Fibroblast of skin of scalp (primary cell): ENCODE results near the gene PCID2.

Experiments used
- DNase-seq: peaks from one replicate; pipeline ENCODE4 v3.0.0-alpha.2; 2013

The PCID2 gene

DNA sequence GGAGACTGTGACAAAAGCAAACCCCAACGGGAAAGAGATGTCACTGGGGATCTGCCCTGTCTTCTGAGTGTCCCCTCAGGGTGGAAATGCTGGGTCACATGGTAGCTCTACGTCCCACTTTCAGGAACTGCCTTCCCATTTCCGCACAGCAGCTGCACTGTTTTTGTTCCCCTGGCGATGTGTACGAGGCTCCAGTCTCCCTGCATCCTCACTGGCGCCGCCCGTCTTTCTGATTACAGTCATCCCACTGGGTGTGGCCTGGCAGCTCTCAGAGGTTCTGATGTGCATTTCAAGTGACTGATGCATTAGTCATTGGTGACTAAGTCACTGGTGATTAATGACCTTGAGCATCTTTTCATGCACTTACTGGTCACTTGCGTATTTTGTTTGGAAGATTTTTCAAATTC, 21.2 kb downstream of the PCID2 start:
- DNase-seq = peak; percentile 99

DNA sequence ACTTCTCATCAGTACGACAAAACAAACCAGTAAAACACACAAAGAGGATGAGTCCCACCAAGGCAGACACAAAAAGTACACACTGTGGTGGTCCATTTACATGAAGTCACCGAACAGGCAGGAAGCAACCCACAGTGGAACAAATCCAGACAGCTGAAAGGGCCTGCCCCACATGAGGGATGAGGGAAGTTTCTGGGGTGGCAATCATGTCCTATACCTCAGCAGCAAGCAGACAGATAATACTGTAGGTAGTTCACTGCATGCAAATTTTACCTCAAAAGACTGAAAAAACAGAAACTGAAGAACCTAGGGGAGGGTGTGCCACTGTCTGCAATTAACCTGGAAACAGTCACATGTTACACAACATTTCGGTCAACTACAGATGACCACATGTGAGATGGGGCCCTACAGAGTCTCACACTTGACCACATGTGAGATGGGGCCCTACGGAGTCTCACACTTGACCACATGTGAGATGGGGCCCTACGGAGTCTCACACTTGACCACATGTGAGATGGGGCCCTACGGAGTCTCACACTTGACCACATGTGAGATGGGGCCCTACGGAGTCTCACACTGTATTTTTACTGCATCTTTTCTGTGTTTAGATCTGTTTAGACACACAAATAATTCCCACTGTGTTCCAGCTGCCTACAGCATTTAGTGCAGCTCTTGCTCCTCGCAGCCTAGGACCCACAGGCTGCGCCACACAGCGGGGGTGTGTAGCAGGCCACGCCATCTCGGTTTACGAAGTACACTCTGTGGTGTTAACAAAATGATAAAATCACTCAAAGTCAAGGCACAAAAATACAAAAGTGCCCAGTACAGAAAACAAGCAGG, 22.2 kb downstream of the PCID2 start:
- DNase-seq = peak; percentile 17

DNA sequence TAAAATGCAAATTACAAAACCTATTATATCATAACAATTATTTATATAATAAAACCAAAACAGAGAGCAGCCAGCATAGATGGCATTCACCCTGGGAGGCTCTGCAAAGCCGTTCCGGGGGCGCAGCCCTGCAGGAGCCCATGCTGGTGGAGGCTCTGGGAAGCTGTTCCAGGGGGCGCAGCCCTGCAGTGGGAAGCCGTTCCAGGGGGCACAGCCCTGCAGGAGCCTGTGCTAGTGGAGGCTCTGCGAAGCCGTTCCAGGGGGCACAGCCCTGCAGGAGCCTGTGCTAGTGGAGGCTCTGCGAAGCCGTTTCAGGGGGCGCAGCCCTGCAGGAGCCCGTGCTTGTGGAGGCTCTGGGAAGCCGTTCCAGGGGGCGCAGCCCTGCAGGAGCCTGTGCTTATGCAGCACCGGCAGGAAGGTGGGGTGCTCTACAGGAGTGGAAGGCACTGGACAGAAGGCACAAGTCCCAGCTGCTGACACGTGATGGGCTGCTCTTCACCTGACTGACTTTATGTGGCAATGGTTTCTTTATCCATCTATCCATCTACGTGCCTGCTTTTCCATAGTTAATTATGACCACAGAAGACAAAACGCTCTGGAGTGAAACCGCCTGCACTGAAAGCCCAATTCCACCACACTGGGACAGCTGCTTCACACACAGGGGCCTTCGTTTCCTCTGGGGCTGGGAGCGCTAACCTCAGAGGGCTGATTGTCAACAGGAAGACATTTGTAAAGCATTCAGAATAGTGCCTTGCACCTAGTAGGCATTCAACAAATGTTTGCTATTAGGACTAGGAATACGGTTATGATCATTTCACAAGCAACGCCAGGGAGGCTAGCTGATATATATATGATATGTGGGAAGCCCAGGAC, 23.7 kb downstream of the PCID2 start:
- no peak for DNase-seq

DNA sequence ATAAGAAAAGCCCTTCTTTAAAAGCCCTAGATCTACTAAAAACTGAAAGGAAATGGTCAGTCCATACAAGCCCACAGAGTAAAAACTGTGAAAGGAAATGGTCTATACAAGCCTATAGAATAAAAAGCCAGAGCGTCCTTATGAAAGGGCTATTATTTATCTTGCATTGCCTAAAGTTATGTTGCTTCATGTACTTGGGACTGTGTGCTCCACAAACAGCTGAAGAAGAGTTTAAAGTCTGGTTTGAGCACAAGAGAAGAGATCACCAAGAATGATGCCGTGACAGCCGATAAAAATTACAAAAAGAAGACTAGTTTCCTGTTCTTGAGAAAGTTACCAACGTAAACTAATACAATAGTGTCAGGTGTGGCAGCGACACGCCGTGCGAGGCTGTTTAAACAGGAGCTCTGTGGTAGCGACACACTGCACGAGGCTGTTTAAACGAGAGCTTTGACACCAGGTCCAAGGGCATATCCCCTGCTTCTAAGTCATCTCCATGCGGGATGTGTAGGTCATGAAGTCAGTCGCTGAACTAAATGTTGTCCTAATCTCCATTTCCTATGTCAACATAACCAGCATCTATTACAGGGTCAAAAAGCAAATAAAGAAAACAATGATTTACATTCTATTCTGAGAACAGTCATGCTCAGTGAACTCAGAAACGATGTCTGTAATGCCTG, 24.9 kb downstream of the PCID2 start:
- no peak for DNase-seq

DNA sequence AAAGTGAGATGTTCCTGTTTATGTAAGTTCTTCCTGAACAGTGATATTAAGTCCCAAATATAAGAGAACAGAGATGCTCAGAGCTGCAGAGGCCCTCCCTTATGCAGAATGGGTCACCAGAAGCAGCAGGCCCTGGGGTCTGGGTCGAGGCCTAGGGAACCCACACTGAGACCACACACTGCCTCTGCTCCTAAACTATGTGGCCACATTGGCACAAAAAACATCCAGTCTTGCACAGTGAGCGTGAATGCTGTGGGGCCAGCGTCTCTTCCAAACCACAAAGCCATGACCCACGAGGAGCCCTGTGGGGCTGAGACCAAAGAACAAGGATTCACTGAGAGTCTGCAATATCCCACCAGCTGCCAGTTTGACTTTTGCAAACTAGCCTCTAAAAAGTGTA, 26.4 kb downstream of the PCID2 start:
- DNase-seq = peak; percentile 54

DNA sequence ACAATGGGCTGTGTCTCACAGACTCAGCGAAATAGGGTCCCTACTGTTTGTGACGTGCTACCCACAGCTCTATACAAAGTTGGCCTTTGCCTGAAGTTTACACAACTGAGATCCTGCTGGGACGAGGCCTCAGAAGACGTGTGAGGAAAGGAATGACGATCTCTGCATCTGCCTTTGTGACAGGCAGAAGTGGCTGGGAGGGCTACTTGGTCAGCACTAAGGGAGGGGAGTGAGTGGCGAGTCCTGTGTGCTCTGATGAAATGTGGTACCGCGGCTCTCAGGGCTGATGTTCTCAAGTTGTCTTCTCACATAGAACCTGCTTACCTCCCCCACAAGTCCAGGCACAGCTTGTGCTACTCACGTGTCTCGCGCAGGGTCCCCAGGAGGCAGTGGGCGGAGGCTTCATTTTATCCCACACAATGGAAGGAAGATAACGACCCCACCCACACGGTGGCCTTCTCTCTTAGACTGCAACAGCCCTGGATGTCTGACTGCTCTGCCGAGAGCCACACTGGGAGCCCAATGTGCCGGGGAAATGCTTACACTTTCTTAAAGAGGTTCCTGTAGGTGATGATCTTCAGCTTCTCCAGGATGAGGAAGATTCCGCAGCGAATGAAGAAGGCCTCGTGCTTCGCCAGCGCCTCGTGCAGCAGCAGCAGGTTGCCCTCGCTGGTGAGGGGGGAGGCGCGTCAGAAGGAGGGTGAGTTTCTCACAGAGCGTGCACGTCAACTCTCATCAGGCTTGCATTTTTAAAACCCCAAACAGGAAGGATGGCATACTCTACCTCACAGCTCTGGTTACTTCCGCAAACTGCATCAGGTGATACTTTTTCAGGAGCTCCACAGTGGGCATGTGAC, 28.9 kb downstream of the PCID2 start:
- peak; percentile 70 for DNase-seq

DNA sequence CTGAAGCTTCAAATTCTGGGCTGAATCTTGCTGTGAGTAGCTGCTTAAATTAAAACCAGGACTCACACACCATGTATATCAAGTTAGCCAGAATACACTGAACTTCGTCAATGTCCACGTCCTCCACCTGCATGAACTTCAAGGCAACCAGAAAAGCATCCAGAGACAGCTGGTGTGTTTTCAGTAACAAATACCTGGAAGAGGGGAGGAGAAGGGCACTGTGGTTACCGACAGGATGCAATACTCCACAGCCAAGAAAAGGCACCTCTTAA, 29.6 kb downstream of the PCID2 start:
- no peak for DNase-seq

DNA sequence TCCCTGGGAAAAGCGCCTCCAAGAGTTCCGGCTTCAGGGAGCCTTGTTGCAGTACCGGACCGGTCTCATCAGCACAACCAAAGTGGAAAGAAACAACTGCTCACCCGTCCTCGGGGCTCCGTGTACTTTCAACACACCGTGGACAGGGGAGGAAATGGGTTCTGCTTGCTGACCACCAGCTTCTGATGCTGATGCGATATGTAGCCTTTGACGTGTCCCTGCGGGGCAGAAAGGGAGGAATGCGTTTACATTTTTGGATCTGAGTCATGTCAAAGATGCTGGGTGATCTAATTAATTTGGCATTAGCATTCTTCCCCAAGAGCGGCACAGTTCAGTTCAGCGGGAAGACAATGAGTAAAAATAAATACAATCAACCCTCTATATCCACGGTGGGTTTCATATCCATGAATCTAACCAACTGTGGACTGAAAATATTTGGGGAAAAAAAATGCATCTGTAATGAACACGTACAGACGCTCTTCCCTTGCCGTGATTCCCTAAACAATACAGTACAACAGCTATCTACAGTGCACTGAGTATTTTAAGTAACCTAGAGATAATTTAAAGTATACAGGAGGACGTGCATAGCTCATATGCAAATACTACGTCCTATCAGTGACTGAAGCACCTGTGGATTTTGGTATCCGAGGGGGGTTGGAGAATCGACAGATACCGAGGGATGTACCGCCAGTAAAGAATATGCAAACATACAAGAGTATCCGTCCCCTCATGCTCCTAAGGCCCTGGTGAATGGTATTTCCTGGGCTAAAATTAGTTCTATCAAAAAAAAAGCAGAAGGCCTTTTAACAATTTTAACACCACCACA, 30.2 kb downstream of the PCID2 start:
- peak; percentile 94 for DNase-seq

DNA sequence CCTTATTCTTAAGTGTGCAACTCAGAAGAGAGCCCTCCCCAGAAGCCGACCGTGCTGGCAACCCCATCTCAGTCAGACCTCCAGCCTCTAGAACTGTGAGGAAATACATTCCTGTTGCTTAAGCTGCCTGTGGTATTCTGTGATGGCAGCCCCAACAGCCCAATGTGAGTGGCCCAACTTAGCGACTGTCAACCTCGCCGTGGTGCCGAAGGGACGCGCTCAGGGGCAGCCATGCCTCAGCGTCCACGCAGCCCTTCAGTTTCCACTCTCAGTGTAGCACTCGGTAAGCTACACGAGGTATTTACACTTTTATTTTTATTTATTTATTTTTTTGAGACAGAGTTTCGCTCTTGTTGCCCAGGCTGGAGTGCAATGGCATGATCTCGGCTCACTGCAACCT, 31.6 kb downstream of the PCID2 start:
- no peak for DNase-seq

DNA sequence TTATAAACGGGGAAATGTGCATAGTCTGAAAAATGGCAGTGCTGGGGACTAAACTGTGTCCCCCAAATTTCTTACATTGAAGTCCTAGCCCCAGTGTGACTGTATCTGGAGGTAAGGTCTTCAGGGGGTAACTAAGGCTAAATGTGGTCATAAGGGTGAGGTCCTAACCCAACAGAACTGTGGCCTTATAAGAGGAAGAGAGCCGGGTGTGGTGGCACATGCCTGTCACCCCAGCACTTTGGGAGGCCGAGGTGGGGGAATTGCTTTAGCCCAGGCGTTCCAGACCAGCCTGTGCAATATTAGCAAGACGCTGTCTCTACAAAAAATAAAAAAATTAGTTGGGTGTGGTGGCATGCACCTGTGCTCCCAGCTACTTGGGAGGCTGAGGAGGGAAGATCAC, 32.2 kb downstream of the PCID2 start:
- DNase-seq = no peak

DNA sequence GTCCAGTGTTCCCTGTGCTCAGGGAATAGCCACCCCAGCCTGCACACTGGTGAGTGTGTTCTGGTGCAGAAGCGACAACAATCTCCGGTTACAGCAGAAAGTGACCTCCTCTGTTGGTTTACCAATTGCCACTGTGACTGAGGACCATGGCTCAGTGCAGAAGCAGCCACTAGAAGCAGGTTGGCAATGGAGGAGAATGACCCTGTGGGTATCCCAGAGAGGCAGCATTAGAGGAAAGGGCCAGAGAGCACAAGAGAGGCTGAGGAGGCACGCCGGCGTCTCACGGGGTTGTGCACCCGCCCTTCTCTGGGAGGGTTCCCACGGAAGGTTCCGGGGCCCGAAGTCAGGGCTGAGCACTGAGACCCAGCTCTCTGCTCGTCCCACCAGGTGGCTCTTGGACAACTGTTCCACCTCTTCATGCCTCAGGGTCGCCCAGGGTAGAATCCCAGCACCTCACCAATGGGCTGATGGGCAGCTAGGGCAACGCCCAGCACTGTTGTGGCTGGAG, 36.0 kb downstream of the PCID2 start:
- DNase-seq = no peak

DNA sequence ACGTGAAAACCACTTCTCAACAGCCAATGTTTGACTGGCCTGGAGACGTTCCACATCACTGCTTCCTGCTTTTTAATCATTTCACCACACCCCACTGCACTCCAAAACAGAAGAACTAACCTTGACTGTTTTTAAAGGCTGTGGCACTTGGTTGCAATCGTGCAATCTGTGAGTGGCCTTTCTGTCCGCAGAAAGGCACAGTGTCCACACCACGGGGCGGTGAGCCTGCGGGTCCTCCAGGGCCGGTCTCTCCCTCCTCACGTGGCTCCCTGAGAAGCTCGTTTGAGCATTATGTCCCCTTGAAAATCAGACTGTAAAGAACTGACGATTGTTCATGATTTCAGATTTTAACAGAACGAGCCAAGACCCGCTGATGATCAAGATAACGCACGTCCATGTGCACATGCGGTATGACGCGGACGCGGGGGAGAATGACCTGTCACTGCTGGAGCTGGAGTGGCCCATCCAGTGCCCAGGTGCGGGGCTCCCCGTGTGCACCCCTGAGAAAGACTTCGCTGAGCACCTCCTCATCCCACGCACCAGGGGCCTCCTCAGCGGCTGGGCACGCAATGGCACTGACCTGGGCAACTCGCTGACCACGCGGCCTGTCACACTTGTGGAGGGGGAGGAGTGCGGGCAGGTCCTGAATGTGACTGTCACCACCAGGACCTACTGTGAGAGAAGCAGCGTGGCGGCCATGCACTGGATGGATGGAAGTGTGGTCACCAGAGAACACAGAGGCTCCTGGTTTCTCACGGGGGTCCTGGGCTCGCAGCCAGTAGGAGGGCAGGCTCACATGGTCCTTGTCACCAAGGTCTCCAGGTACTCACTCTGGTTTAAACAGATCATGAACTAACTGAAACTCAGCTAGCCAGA, 37.0 kb downstream of the PCID2 start:
- DNase-seq = no peak

DNA sequence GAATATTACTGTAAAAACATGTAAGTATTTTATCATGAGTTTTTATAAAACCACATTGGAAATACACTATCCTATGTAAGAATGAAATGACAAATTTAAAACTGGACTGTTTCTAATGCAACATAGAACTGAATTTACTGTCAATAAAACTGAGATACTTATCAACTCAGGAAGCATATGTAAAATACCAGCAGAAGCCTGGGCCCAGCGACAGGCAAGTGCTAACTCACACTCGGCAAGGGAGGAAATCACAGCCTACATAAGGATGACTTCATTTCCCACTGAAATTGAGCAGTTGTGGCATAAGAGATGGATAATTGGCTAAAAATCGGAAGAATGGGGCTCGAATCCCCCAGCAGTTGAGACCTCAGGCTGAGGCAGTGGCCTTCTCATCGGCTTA, 38.0 kb downstream of the PCID2 start:
- no peak for DNase-seq

DNA sequence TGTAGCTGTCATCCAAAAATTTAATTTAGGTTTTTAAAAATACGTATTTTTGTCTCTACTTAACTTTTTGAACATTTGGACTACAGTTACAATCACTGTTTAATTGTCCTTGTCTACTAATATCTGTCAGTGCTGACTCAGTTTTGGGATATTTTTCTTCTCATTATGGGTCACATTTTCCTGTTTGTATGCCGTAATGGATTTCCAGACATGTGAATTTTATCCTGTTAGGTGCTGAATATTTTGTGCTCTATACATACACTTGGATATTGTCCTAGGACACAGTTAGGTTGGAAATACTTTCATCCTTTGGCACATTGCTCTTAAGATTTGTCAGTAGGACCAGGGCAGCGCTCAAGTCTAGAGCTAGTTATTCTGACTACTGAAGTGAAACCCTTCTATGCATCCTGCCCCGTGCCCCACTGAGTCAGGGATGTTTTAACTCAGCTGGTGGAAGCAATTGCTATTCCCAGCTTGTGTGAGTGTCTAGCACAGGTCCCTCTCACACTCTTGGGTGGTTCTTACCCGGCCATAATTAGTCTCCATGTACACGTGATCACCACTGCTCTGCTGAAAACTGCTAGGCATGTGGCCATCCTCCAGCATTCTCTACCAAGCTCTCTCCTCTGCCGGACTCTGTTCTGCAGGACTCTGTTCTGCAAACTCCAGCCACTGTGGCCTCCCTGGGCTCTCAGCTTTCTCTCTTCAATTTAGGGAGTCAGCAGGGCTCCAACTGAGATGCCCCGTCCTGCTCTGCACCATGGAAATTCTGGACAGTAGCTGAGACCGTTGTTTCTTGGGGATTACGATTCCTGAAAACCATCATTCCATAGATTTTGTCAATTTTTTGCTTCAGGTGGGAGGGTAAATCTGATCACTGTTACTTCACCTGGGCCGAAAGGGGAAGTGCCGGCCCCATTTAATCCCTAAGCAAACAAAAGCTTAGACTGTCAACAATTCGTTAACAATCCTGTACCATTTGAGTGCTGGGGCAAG, 38.9 kb downstream of the PCID2 start:
- DNase-seq = no peak

DNA sequence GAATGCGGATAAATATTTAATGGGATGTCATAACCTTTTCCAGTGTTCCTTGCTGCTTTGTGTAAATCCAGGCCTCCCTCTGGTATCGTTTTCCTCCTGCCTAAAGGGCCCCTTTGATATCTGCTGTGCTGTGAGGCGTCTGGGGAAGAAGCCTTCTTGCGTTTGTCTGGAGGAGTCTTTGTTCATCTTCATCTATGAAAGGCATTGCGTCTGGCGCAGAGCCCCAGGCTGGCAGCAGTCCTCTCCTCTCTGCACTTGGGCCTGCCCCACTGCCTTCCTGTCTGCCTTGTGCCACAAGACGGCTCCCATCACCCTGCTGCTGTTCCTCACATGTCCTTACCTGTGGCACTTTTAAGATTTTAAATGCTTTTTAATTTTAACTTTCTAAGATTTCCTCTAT, 40.3 kb downstream of the PCID2 start:
- no peak for DNase-seq

DNA sequence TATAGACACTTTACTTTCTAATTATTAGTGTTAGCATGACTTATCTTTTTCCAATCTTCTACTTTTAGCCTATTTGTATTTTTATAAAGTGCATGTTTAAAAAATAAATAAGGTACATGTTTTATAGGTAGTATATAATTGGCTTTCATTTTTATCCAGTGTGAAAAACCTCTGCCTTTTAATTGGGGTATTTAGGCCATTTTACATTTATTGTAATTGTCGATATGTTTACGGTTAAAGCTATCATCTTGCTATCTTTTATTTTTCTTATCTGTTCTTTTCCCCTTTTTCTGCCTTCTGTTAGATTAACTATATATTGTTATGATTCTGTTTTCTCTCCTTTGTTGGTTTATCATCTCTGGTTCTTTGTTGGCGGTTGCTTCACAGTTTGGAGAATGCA, 40.9 kb downstream of the PCID2 start:
- DNase-seq = no peak

DNA sequence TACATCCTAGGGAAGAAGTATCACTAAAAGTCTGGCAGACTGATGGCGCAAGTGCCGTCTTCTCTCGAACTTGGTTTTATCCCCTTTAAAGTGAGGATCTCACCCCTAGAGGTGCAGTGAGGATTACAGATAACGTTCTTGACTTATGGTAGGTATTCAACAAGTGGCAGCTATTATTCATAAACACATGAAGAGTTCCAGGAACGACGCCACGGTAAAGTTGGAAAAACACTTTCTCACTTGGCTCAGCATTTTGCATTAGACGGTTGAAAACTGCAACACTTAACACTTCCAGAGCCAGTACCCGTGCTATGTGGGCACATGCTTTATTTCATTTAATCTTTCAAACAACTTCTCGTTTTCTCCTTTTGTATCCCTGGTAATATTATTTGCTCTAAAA, 41.3 kb downstream of the PCID2 start:
- no peak for DNase-seq

DNA sequence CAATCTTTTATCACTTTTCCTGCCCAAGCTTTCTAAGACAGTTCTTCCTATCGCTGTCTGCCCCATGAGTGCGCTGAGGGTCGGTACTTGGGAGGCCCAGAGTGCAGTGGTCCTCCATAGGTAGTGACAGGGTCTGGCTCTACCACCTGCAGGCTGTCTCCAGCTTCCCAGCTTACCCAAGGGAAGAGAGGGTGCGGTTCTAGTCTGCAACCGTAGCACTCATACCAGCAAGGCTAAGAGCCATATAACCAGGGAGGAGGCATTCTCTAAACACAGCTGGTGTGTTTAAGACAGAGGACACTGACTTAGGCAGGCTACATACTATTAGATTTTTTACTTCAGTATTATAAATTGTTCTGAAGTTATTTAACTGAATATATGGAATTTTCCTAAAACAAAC, 41.8 kb downstream of the PCID2 start:
- DNase-seq = no peak

DNA sequence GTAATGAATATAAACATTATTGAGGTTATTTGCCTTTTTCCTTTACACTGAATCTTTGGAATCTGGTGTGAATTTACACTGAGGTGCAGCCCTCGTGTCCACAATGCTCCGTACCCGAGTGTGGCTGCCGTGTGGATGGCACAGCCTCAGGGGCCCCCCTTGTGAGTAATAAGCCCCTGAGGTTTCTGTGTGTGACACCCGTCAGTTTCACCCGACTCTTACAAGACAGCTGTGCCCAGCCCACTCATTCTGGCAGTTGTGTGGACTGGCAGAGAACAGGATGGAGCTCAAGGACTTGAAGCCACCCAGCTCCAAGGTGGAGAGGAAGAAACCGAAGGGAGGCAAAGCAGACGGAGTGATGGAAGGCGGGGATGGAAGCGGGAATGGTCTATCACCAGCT, 42.2 kb downstream of the PCID2 start:
- DNase-seq = no peak
